Fibroblast of peridontal ligament (primary cell): ENCODE measurements around the gene EVI5.

Experiments
- DNase-seq: peaks from one replicate; pipeline ENCODE4 v3.0.0-alpha.2; 2010; ENCODE audit errors: extremely low read depth

The EVI5 gene

GRCh38 chr1:92784639-92785500, at the start of gene EVI5:
Gene EVI5, minus strand, starts transcription at chr1:92785108. Its CDS starts 48,562 bp downstream, at chr1:92736546.
- peak; percentile 93 for DNase-seq

DNA sequence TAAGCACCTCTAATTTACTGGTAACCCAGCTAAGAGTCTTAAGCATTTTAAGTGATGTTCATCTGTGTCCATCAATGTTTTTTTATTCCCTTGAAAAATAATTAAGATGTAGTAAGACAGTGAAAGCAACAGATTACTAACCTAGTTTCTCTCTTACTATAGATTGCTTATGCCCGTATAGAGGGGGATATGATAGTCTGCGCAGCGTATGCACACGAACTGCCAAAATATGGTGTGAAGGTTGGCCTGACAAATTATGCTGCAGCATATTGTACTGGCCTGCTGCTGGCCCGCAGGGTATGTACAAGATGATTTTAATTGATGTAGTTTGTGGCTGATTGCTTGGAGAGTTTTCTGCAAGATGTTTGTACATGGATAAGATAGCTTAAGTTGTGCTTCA, 49.7 kb upstream of the EVI5 start:
- no peak for DNase-seq

- no peak for DNase-seq
Measured at GRCh38 chr1:92833840-92834239, 48.9 kb upstream of the EVI5 start.

DNA sequence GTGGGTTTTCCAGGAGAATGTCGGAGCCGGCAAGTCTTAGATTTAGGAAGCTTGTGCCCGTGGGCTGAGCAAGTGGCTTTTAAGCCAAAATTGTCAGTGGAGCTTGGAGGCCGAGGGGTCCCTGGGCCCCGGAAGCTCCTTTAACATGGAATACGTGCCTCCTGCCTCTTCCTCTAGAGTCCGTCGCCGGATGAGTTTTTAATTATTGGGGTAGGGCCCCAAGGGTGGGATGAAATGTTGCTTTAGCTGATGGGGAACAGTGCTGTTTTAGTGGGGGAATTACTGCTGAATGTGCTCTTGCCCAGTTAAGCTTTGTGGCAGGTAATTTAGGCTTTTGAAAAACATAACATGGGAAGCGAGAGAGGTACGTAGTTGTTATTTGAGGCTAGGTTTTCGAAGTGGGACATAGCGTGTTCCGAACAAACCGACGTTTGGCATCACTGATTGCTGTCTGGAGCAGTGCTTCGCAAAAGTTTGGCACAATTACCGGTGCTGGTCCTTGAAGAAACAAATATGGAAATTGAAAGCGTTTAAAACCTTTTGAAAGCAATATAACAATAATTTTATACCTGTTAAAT, 47.7 kb upstream of the EVI5 start:
- peak; percentile 39 for DNase-seq

DNA sequence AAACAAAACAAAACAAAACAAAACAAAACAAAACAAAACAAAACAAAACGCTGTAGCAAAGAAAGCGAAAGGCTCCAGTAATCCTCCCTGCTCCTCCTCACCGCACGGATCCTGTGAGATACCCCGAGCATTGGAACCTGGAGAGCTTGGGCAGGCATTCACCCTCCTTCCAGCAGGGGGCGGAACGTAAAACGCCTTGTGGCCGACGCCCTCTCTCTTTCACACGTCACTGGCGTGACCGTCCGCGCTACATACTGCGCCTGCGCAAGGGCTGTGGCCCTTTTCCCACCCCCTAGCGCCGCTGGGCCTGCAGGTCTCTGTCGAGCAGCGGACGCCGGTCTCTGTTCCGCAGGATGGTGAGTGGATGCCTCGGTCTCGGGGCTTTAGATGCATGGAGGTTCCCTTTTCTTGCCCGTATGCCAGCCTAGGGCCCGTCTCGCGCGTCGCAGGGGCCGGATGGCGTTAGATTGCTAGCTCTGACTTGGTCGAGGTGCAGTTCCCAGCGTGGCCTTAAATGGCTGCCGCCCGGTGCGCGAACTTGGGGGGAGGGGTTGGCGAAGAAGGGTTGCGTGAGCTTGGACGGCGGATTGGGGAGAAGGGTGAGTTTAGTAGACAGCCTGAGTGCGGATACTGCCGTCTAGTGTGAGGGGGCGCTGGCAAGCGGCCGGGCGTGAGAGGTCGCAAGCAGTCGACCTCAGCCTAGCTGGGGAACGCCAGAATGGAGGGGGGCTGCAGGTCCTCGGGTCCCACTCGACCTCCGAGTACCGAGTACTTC, 47.0 kb upstream of the EVI5 start, which contains the start of gene RPL5:
RPL5 (plus strand) TSS at position 279 of the 775 bp plus-strand sequence; CDS start at position 354, 75 bp downstream.
- peak; percentile 98 for DNase-seq

GRCh38 chr1:92831368-92831761, 46.5 kb upstream of the EVI5 start:
- no peak for DNase-seq

- no peak for DNase-seq
Measured at GRCh38 chr1:92826792-92827191, 41.9 kb upstream of the EVI5 start.

GRCh38 chr1:92822879-92823278, 38.0 kb upstream of the EVI5 start:
- no peak for DNase-seq

GRCh38 chr1:92820551-92820950, 35.6 kb upstream of the EVI5 start:
- DNase-seq, result no peak

DNA sequence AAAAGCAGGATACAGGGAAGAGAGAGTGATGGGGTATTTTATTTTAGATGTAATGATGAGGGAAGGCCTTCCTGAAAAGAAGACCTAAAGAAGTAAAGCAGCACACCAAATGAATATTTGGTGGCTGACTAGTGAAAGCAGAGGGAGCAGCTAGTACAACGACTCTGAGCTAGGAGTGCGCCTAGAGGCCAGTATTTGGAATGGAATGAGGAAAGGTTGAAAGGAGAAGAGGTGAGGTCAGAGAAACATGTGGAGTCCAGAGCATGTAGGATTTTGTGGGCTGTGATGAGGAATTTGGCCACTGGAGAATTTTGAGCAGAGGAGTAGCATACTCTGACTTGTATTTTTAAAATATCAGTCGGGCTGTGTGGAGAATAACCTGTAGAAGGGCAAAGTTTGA, 35.1 kb upstream of the EVI5 start:
- DNase-seq, result no peak

DNA sequence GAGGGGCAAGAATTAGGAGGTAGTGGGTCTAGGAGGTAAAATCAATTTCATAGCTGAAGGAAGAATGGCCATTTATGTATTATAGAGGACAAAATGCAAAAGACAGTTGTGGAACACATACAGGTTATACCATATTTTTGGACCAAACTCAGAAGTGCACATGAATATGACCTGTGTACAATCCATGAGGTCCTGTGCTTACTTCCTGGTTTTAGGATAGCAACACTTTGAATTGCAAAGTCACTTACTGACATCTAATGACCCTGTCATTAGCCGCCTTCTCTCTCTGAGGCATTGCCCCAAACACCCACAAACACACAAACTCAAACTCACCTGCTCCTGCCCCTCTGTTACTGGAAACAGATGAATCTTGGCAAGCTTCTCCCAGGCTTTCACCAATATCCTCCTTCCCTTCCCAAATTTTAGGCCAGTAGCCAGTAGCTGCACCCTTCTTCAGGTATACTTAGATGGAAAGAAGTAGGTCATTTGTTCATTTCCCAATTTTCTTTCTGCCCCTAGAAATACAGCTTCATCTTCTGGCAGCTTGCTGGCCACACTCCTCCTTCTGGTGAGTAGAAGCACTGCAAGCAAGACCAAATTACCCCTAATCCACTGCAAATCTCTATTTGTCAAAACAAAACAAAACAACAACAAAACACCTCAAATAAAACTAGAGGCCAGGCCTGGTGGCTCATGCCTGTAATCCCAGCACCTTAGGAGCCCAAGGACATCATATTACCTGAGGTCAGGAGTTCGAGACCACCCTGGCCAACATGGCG, 33.3 kb upstream of the EVI5 start:
- DNase-seq, result peak; percentile 57

DNA sequence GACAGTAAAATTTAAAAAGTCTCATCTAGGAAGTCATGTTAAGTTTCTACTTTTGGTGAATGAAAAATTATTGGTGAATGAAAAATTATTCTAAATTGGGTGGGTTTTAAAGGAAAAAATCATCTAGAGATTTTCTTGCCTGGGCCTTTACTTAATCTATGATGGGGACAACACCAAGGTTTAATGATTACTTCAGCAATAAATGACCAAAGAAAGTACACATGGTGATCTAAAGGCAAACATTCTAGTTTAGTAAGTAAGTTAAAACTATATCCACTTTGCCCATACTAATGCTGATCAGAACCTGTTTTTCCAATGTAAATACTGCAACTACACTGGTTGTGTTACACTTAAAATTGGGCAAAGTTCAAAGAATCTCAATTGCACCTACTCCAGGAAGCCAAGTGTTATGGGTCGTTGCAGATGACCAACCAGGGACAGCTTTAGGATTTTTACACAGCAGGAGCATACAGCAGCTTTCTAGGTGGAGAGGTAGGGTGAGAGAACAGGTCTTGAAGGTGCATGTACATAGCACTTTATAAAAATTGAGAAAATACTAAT, 32.3 kb upstream of the EVI5 start:
- DNase-seq, result no peak

DNA sequence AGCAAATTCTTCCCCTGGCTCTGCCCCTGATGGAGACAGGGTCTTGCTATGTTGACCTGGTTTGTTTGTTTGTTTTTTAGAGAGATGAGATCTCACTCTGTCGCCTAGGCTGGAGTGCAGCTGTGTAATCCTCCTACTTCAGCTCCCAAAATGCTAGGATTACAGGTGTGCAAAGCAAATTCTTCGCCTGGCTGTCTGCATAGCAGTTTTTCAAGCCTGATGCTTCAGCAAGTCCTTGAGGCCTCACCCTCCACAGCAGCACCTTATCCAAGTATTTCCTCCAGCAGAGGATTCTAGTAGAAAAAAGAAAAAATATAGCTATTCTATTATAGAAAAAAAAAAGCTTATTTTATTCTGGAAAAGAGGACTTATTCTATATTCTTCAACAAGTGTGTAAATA, 31.8 kb upstream of the EVI5 start:
- no peak for DNase-seq

DNA sequence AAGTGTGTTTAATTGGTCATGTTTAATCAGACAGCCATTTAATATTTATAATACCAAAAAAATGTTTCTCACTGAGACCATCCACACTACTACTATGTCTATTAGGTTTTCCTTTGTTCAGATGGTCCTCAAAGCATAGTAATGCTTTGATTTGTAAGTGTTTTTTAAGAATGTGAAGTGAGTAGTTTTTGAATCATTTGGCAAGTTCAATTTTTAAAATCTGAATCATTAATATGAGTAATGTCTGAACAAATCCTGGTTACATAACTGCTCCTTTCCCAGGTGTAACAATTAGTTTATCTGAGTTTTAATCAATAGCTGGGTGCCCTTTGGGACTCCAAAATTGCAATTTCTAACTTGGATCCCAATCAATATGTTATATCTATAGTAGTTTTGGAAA, 23.5 kb upstream of the EVI5 start:
- DNase-seq, result no peak

DNA sequence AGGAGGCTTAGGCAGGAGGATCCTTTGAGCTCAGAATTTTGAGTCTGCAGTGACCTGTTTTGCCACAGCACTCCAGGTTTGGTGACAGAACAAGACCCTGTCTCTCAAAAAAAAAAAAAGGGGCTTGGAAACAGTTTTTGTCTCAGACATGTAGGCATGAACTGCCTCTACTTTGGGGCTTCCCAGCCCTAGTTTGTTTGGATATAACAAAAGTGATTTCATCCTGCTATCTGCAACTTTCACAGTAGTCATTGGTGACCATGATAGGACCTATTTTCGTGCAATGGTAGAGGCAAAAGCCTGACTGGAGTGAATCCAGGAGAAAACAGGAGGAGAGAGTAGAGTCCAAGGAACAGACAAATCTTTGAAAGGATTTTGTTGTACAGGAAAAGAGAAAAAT, 20.3 kb upstream of the EVI5 start:
- DNase-seq, result no peak

DNA sequence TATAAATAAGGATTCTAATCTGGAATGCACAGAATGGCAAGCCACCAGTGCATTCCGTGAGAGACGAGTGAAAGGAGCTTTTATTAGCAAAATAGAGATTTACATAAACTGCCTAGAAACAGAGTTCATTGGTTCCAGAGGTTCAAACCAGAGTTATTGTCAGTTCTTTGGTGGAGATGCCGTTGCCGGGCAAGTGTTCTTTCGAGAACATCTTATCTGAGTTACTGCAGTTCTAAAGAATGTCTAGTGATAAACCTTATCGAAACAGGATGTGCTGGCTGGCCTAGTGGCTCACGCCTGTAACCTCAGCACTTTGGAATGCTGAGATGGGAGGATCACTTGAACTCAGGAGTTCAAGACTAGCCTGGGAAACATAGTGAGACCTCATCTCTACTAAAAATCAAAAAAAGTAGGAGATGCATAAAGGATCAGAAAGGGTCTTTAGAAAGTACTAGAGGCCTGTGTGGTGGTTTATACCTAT, 19.9 kb upstream of the EVI5 start:
- DNase-seq, result peak; percentile 90

- DNase-seq, result no peak
Measured at GRCh38 chr1:92803140-92803887, 18.4 kb upstream of the EVI5 start.

GRCh38 chr1:92797961-92798360, 13.1 kb upstream of the EVI5 start:
- DNase-seq, result peak; percentile 34

GRCh38 chr1:92797297-92797696, 12.4 kb upstream of the EVI5 start:
- DNase-seq, result peak; percentile 30

GRCh38 chr1:92795166-92795565, 10.3 kb upstream of the EVI5 start:
- peak; percentile 93 for DNase-seq
